ENCODE measurements around the gene CDIP1.

DNA sequence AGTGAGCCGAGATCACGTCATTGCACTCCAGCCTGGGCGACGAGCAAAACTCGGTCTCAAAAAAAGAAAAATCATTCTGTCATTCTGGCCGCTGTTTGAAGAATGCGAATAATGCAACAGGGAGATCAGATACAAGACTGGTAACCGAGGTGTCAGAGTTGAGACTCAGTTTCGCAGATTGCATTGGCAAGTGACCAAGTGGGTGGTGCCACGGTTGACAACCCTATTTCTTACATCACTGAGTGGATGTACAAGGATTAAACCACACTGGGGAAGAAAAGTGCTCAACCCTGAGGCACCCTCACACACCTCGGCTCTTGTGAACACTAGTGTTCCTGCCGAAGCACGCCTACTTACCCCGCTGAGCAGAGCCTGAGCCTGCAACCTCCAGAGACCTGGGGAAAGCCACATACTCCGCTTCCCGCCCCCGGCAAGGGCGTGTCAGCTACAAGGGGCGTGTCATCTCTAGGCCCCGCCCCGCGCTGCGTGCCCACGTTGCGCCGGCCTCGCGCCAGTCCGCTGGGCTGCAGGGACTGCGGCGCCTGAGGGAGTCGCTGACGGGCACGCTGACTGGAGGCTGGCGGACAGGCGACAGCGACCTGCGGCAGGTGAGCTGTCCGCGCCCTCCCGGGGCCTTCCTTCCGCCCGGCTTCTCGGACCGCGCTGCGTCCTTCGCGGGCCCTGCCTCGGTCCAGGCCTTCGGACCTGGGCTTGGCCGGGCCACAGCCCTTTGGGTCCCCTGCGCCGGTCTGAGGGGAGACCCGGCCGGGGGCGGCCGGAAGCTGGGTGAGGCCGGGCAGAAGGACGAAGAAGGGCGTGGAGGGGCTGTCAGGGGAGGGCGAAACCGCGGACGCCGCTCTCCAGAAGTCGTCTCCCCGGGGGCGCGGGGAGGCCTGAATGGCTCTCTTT lies 62.4 kb downstream of the CDIP1 start, which contains the start of gene HMOX2:
- TF ChIP-seq CTCF (IDR thresholded peaks at IDR 0.05; ENCODE audit: low read depth, low read length) (no peak), POLR2A (IDR thresholded peaks at IDR 0.05; ENCODE audit: extremely low read depth, insufficient read length) (peak; percentile 71)
- TF ChIP-seq, protein P1, sequence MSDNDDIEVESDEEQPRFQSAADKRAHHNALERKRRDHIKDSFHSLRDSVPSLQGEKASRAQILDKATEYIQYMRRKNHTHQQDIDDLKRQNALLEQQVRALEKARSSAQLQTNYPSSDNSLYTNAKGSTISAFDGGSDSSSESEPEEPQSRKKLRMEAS (IDR thresholded peaks at IDR 0.05; ENCODE audit: low read depth, low read length): peak; percentile 95

All from NB4 (cell line).